IMR-90 (cell line): ENCODE measurements around the gene ADCK2. TPM values are rescaled to one million over a fixed set of nuclear protein-coding genes. Genes with fewer than 3 reads are reported as not detected.

Experiments
- ATAC-seq: fragments of 200-7000 bp; cut with Tn5 transposase; 2 replicates; pipeline ENCODE4 v1.9.1; 2020; ENCODE audit warnings: low read depth, mild to moderate bottlenecking, moderate library complexity
- BruUV-seq: library from RNA; stranded (reverse); fragments of 400-500 nt; replicated peaks from 2 replicates; lab custom pipeline; 2021; lab: Mats Ljungman, UMichigan
- CTCF ChIA-PET: fragments of 300-600 bp; formaldehyde crosslinking; extraction: SDS; loops from one replicate; lab custom pipeline; 2021; ENCODE audit warnings: antibody characterized with exemption; lab: Yijun Ruan, JAX
- POLR2A ChIA-PET: fragments of 300-600 bp; sonication (Branson Sonifier 250); formaldehyde crosslinking; loops from one replicate; lab custom pipeline; 2022; ENCODE audit warnings: antibody characterized with exemption; ENCODE audit not compliant: unreplicated experiment; lab: Charles Lee
- DNase-seq: peaks from one replicate; pipeline ENCODE4 v3.0.0; 2013
- H2AFZ ChIP-seq: replicated peaks from 2 replicates; pipeline ENCODE3; 2013; ENCODE audit warnings: low read length, mild to moderate bottlenecking; ENCODE audit not compliant: poor library complexity
- H2AK5ac ChIP-seq: 2 replicates; pipeline ENCODE4 v1.6.1; 2013; ENCODE audit warnings: low read depth, low read length, inconsistent platforms
- H2AK9ac ChIP-seq: replicated peaks from 2 replicates; pipeline ENCODE3; 2013; ENCODE audit warnings: mild to moderate bottlenecking, low read depth, low read length, moderate library complexity; ENCODE audit not compliant: poor library complexity
- H2BK120ac ChIP-seq: 2 replicates; pipeline ENCODE4 v1.6.1; 2013; ENCODE audit warnings: low read depth, low read length, inconsistent platforms
- H2BK15ac ChIP-seq: 3 replicates; pipeline ENCODE4 v1.6.1; 2013; ENCODE audit warnings: low read depth, low read length, inconsistent platforms
- H2BK20ac ChIP-seq: 2 replicates; pipeline ENCODE4 v1.6.1; 2013; ENCODE audit warnings: low read depth, mild to moderate bottlenecking, inconsistent platforms, low read length, moderate library complexity
- H2BK5ac ChIP-seq: 2 replicates; pipeline ENCODE4 v1.6.1; 2013; ENCODE audit warnings: mild to moderate bottlenecking, low read depth, low read length, inconsistent platforms; ENCODE audit not compliant: poor library complexity, severe bottlenecking
- H3K14ac ChIP-seq: replicated peaks from 2 replicates; pipeline ENCODE4 v1.6.1; 2013; ENCODE audit warnings: low read depth, low read length, inconsistent platforms
- H3K18ac ChIP-seq: 2 replicates; pipeline ENCODE4 v1.6.1; 2013; ENCODE audit warnings: low read depth, low read length, control low read depth
- H3K23ac ChIP-seq: 2 replicates; pipeline ENCODE4 v1.6.1; 2013; ENCODE audit warnings: low read depth, low read length, inconsistent platforms
- H3K27ac ChIP-seq: 2 replicates; pipeline ENCODE4 v1.5.1; 2013; ENCODE audit warnings: mild to moderate bottlenecking, control low read depth, low read length; ENCODE audit not compliant: insufficient read depth
- H3K27me3 ChIP-seq: 2 replicates; pipeline ENCODE4 v1.6.1; 2013; ENCODE audit warnings: low read length; ENCODE audit not compliant: control insufficient read depth, insufficient read depth
- H3K36me3 ChIP-seq: 2 replicates; pipeline ENCODE4 v1.6.1; 2013; ENCODE audit warnings: low read length, mixed read lengths; ENCODE audit not compliant: control insufficient read depth, insufficient read depth
- H3K4ac ChIP-seq: 2 replicates; pipeline ENCODE4 v1.6.1; 2013; ENCODE audit warnings: low read depth, low read length, inconsistent platforms
- H3K4me1 ChIP-seq: 2 replicates; pipeline ENCODE4 v1.6.1; 2013; ENCODE audit warnings: low read length, mixed read lengths; ENCODE audit not compliant: control insufficient read depth, insufficient read depth
- H3K4me2 ChIP-seq: 2 replicates; pipeline ENCODE4 v1.6.1; 2013; ENCODE audit warnings: low read depth, mild to moderate bottlenecking, control low read depth, low read length, moderate library complexity
- H3K4me3 ChIP-seq: 2 replicates; pipeline ENCODE4 v1.5.1; 2013; ENCODE audit warnings: low read depth, mild to moderate bottlenecking, control low read depth, low read length, moderate library complexity; ENCODE audit not compliant: insufficient read depth
- H3K56ac ChIP-seq: 2 replicates; pipeline ENCODE4 v1.6.1; 2013; ENCODE audit warnings: low read length, inconsistent platforms; ENCODE audit not compliant: insufficient read depth; ENCODE audit errors: extremely low read depth
- H3K79me1 ChIP-seq, 2 experiments: 2 replicates each; pipeline ENCODE4 v1.6.1; 2013; ENCODE audit warnings: low read length in 2 of 2, inconsistent platforms in 1 of 2, low read depth in 1 of 2
- H3K9ac ChIP-seq: 2 replicates; pipeline ENCODE4 v1.6.1; 2013; ENCODE audit warnings: low read depth, low read length, control low read depth
- H3K9me1 ChIP-seq: 2 replicates; pipeline ENCODE4 v1.6.1; 2013; ENCODE audit warnings: low read length, inconsistent platforms; ENCODE audit not compliant: insufficient read depth
- H3K9me3 ChIP-seq: 2 replicates; pipeline ENCODE4 v1.6.1; 2013; ENCODE audit warnings: low read length; ENCODE audit not compliant: control insufficient read depth, insufficient read depth
- H4K20me1 ChIP-seq: 2 replicates; pipeline ENCODE4 v1.6.1; 2013; ENCODE audit warnings: low read length, inconsistent platforms; ENCODE audit not compliant: insufficient read depth
- H4K5ac ChIP-seq: 2 replicates; pipeline ENCODE4 v1.6.1; 2013; ENCODE audit warnings: mild to moderate bottlenecking, low read depth, low read length, control low read depth
- H4K8ac ChIP-seq, 2 experiments: 2 replicates each; pipeline ENCODE4 v1.6.1; 2013; ENCODE audit warnings: low read depth in 2 of 2, low read length in 2 of 2, control low read depth in 1 of 2, inconsistent platforms in 1 of 2
- H4K91ac ChIP-seq: 2 replicates; pipeline ENCODE4 v1.6.1; 2013; ENCODE audit warnings: low read depth, low read length, inconsistent platforms; ENCODE audit not compliant: insufficient read depth
- NFE2L2 ChIP-seq: fragments of 150-350 bp; IDR thresholded peaks from 2 replicates; pipeline ENCODE4 v1.6.1; 2016; ENCODE audit warnings: low read depth, mild to moderate bottlenecking, low read length
- RCOR1 ChIP-seq: IDR thresholded peaks from 2 replicates; pipeline ENCODE4 v1.6.1; 2012; ENCODE audit warnings: mild to moderate bottlenecking, low read length, improper control_type of control experiment; ENCODE audit not compliant: insufficient replicate concordance
- WGBS, 2 experiments: methylation state at CpG; one replicate each; pipeline versions ENCODE4 v1.1.5 to v1.1.7; 2013; ENCODE audit warnings: missing lambda C conversion rate in 2 of 2; ENCODE audit not compliant: insufficient read length in 1 of 2; ENCODE audit errors: extremely low coverage in 2 of 2; 5-methylcytosine and 5-hydroxymethylcytosine counted together
- dilution Hi-C: fragments of 300-500 bp; cut with HindIII; formaldehyde crosslinking; loops from one replicate; pipeline ENCODE4 v1.14.3; 2018; ENCODE audit warnings: low sequenced_read_pairs; ENCODE audit not compliant: unreplicated experiment
- in situ Hi-C: fragments of 300-500 bp; cut with MboI; formaldehyde crosslinking; loops from 3 replicates; pipeline ENCODE4 v1.14.3; 2019; ENCODE audit warnings: low sequenced_read_pairs, inconsistent platforms, mixed read lengths
- intact Hi-C: fragments of 100-400 bp; cut with micrococcal nuclease; formaldehyde crosslinking; loops from 2 replicates; pipeline ENCODE4 v1.10.0; 2022
- polyA plus RNA-seq, 3 experiments: library from polyadenylated mRNA; depleted of rRNA; stranded (reverse); fragments of >200 nt; gene quantifications; 2 replicates each; pipeline ENCODE4 v1.2.3, GENCODE V29; 2012; ENCODE audit warnings: low replicate concordance in 1 of 3
- total RNA-seq: library from RNA; depleted of rRNA; stranded (reverse); fragments of >200 nt; gene quantifications from 2 replicates; pipeline ENCODE4 v1.2.3, GENCODE V29; 2012
- TF ChIP-seq, protein P1 (sequence below): conservative IDR thresholded peaks from 2 replicates; pipeline ENCODE4 v1.5.1; 2012; ENCODE audit warnings: mild to moderate bottlenecking, low read depth, low read length, improper control_type of control experiment

Gene ADCK2
- total and polyA plus RNA-seq, 2 of the 4 experiments (the other 2 are of a cell fraction), result 7.1 to 10.0 TPM

DNA sequence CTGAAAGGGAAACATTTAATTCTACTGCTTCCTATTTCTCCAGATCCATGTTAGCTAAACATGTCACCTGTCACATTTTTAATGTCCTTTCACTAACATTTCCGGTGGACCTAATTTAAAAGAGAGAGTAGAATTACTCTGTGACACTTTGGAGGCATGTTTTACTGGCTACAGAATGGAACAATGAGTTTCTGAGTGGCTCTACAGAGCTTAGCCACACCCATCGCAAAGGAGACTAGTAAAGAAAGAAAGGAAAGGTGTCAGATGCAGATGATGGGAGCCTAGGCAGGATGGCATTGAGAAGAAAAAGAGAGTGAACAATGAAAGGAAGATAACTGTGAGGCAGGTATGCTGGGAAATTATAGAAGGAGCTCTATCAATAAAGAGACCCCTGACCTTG, 59.7 kb downstream of the ADCK2 start:
- Histone ChIP-seq H4K8ac (no peak overlapping the region), H3K27ac (no peak overlapping the region), H3K36me3 (peaks cover 2% of the 10 kb centered on the region; the same call in 1 of the 2 replicates), H2BK15ac (no peak overlapping the region), H2AK9ac (no peak overlapping the region), H2BK5ac (no peak overlapping the region), H3K4me1 (no peaks in the 10 kb centered on the region; the same call in 1 of the 2 replicates), H2BK20ac (no peak overlapping the region), H3K79me1 (0 out of 4 replicates have a peak, but pooled peaks cover 0 to 6% of the 10 kb centered on the region in 2 experiments), H3K4me3 (no peak overlapping the region), H3K23ac (no peak overlapping the region), H3K56ac (no peak overlapping the region), H2AFZ (no peak overlapping the region), H4K5ac (no peak overlapping the region), H3K18ac (no peak overlapping the region), H3K14ac (no peak overlapping the region), H4K91ac (no peak overlapping the region), H4K20me1 (no peaks in the 10 kb centered on the region), H3K9me1 (no peaks in the 10 kb centered on the region; the same call in 1 of the 2 replicates), H3K27me3 (no peaks in the 10 kb centered on the region), H3K9ac (no peak overlapping the region), H3K4ac (no peak overlapping the region), H2BK120ac (no peak overlapping the region), H2AK5ac (no peak overlapping the region), H3K4me2 (no peak overlapping the region), H3K9me3 (no peaks in the 10 kb centered on the region)
- intact Hi-C loops, result no loop called here
- WGBS, 2 experiments, result no CpG with 5 or more reads among the region's 2 CpGs
- no peak for TF ChIP-seq RCOR1
- TF ChIP-seq NFE2L2, result no peak
- TF ChIP-seq, protein P1, sequence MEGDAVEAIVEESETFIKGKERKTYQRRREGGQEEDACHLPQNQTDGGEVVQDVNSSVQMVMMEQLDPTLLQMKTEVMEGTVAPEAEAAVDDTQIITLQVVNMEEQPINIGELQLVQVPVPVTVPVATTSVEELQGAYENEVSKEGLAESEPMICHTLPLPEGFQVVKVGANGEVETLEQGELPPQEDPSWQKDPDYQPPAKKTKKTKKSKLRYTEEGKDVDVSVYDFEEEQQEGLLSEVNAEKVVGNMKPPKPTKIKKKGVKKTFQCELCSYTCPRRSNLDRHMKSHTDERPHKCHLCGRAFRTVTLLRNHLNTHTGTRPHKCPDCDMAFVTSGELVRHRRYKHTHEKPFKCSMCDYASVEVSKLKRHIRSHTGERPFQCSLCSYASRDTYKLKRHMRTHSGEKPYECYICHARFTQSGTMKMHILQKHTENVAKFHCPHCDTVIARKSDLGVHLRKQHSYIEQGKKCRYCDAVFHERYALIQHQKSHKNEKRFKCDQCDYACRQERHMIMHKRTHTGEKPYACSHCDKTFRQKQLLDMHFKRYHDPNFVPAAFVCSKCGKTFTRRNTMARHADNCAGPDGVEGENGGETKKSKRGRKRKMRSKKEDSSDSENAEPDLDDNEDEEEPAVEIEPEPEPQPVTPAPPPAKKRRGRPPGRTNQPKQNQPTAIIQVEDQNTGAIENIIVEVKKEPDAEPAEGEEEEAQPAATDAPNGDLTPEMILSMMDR, result no peak
- in situ Hi-C loops, result no loop called here
- dilution Hi-C loops, result no loop called here
- ChIA-PET CTCF (no interaction called here), POLR2A (no interaction called here)
- DNase-seq (no peak), ATAC-seq (no peak)
- BruUV-seq, result no TSS peak
